GM21576 (cell line): ENCODE measurements around the gene FOXJ3.

Experiments used
- ATAC-seq: cut with Tn5 transposase; IDR thresholded peaks from one replicate; pipeline ENCODE4 v1.9.1; 2021; ENCODE audit warnings: mild to moderate bottlenecking, moderate library complexity; ENCODE audit not compliant: unreplicated experiment

The FOXJ3 gene

GRCh38 chr1:42335050-42335808, at the start of gene FOXJ3:
TSS of gene FOXJ3 (minus strand) at chr1:42335235. CDS start at chr1:42311093, 24,142 bp downstream.
- peak; percentile 67 for ATAC-seq

DNA sequence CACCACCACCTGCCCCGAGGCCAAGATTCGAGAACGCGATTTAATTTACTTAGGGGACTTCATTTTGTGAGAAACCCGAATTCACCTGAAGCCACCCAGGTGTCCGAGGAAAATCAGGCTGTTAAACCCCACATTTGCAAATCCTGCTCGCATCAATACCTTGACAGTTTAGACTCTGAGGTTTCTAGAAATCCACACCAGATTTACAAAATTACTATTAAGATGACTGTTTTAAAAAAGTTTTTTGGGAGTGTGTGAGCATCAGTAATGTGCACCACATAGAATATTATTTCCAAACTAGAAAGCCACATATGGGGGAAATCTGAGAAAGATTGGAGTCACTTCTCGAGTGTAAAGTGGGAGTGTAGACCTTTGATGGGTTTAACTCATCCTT, 46.2 kb upstream of the FOXJ3 start:
- no peak for ATAC-seq

- ATAC-seq, result peak; percentile 70
These were observed 45.7 kb upstream of the FOXJ3 start, which contains the start of gene RIMKLA for GRCh38 chr1:42380586-42381279. TSS of gene RIMKLA (plus strand) at chr1:42380792. CDS start at chr1:42380935, 143 bp downstream.

GRCh38 chr1:42379794-42380585, 45.0 kb upstream of the FOXJ3 start:
- peak; percentile 36 for ATAC-seq

- no peak for ATAC-seq
These were observed 37.8 kb upstream of the FOXJ3 start for GRCh38 chr1:42372796-42373195.

GRCh38 chr1:42370876-42371549, 36.0 kb upstream of the FOXJ3 start:
- ATAC-seq, result no peak

GRCh38 chr1:42369471-42369870, 34.4 kb upstream of the FOXJ3 start:
- no peak for ATAC-seq

- ATAC-seq, result no peak
These were observed 33.2 kb upstream of the FOXJ3 start for GRCh38 chr1:42368096-42368795.

DNA sequence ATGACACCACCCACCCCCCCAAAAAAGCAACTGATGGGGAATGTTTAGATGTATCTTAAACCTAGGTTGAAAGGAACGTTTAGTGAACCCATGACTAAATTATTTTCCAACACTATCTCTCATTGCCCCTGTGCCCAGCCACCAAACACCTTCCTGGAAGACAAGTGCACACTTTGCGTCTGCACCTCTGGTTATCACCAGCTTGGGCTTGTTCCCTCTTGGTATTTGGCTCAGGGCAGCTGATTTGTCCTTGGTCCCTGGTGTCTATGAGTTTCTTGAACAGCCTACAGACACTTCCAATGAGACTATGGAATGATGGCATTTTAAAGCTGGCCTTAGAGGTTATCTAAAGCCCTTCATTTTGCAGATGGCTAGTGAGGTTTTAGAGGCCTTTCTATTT, 30.1 kb upstream of the FOXJ3 start:
- ATAC-seq, result no peak

- ATAC-seq, result no peak
These were observed 29.5 kb upstream of the FOXJ3 start for GRCh38 chr1:42364542-42364941.

- no peak for ATAC-seq
These were observed 29.1 kb upstream of the FOXJ3 start for GRCh38 chr1:42364089-42364488.

DNA sequence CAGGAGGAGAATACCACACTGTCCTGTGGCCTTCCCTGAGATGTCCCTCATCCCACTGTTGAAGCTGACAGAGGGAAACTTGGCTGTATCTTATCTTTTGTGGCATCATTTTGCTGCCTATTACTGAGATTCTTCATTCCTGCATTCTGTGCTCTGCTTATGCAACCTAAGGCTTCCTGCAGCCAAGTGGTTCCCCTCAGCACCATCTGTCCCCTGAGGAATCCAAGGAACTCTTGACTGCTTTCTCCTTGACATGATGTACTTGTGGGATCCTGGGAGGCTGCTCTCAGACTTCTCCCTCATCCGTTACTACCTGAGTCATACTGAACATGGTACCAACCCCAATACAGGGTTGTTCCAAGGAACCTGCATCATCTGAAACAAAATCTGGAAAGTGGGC, 24.4 kb upstream of the FOXJ3 start:
- ATAC-seq, result no peak

GRCh38 chr1:42358791-42359190, 23.8 kb upstream of the FOXJ3 start:
- no peak for ATAC-seq

- no peak for ATAC-seq
These were observed 15.1 kb upstream of the FOXJ3 start for GRCh38 chr1:42350086-42350485.

GRCh38 chr1:42348498-42348897, 13.5 kb upstream of the FOXJ3 start:
- no peak for ATAC-seq

DNA sequence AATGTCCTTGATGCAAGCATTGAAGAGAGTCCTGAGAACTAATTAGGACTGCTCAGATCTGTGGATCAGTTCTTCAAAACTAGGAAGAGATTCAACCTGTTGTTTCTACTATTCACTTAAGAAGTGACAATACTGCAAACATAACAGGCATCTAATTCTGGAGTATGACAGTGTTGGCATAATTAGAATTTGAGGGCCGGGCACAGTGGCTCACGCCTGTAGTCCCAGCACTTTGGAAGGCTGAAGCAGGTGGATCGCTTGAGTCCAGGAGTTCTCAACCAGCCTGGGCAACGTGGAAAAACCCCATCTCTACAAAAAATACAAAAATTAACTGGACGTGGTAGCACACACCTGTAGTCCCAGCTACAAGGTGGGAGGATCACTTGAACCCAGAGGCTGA, 8.0 kb upstream of the FOXJ3 start:
- no peak for ATAC-seq

DNA sequence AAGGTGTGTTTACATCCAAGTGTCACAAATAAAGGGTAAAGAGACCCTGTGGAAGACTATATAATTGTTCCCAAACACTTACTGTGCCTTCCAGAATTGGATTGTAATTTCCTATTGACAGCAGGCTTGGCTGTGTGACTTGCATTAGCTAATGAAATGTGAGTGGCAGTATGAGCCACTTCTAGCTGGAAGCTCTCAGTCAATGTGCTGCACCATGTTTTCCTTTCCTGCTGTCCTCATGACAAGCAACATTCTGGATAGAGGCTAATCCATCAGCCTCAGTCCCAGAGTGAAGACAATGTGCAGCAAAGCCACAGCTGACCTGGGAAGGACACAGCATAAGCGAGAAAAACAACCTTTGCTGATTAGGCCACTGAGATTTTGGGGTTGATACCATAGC, 5.9 kb upstream of the FOXJ3 start:
- ATAC-seq, result no peak

DNA sequence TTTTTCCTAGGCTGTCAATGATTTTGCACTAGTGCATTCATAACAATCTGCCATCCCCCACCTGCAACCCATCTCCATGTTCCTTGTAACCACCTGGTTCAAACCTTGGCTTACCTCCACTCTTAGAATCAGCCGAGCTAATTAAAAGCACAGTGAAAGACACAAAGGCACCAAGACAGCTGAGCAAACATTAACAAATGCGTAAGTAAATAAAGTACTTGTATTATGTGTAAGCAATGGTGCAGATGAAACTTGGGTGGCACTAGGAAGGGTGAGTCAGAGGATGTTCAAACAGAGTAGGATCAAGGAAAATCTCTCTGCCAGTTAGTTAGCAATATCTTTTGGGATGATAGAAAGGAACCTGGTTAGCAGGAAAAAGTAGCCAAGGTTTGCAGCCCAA, 5.1 kb upstream of the FOXJ3 start:
- ATAC-seq, result no peak

DNA sequence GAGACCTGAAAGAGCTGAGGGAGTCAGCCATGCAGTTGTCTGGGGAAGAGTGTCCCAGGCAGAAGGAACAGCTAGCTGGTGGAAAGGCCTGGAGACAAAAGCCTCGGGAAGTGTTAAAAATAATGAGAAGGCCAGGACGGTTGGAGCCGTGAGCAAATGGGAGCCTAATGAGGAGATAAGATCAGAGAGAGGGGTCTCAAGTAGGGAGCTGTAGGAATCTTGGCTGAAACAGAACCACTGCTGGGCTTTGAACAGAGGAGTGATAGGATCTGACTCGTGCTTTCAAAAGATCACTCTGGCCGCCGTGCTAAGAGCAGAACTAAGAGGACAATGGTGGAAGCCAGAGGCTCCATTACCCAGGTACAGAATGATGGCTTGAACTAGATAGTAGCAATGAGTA, 1.9 kb upstream of the FOXJ3 start:
- no peak for ATAC-seq

GRCh38 chr1:42335809-42336518, 929 bp upstream of the FOXJ3 start:
- ATAC-seq, result no peak
